SK-N-SH treated with all-trans-retinoic acid at 6 μM for 48 hours (cell line): ENCODE results near the gene SMOC2.

Experiments
- ATAC-seq: fragments of 200-7000 bp; cut with Tn5 transposase; 3 replicates; pipeline ENCODE4 v1.9.1; 2020; ENCODE audit warnings: mild to moderate bottlenecking, moderate library complexity
- ARNTL ChIP-seq: fragments of 450-650 bp; formaldehyde crosslinking; IDR thresholded peaks from 2 replicates; pipeline ENCODE4 v1.5.0; 2020; ENCODE audit warnings: low read depth, mild to moderate bottlenecking, moderate library complexity, borderline replicate concordance
- BACH2 ChIP-seq: fragments of 250-450 bp; sonication (Bioruptor Pico); IDR thresholded peaks from 2 replicates; pipeline ENCODE4 v1.9.0; 2021; ENCODE audit warnings: mild to moderate bottlenecking, borderline replicate concordance
- ESRRG ChIP-seq: fragments of 250-450 bp; sonication (Bioruptor Pico); IDR thresholded peaks from 2 replicates; pipeline ENCODE4 v1.6.1; 2021; ENCODE audit warnings: mild to moderate bottlenecking
- GLIS3 ChIP-seq: fragments of 250-450 bp; sonication (Bioruptor Pico); IDR thresholded peaks from 2 replicates; pipeline ENCODE4 v1.5.0; 2020; ENCODE audit warnings: mild to moderate bottlenecking, moderate library complexity
- OSR1 ChIP-seq: fragments of 250-450 bp; sonication (Bioruptor Pico); IDR thresholded peaks from 2 replicates; pipeline ENCODE4 v1.8.0; 2022; ENCODE audit warnings: moderate library complexity, mild to moderate bottlenecking, inconsistent platforms
- PPARA ChIP-seq: fragments of 250-450 bp; sonication (Bioruptor Pico); IDR thresholded peaks from 2 replicates; pipeline ENCODE4 v1.5.0; 2020; ENCODE audit warnings: mild to moderate bottlenecking, borderline replicate concordance
- RARB ChIP-seq: fragments of 250-450 bp; sonication (Bioruptor Pico); IDR thresholded peaks from 2 replicates; pipeline ENCODE4 v1.8.0; 2021; ENCODE audit warnings: mild to moderate bottlenecking, moderate library complexity
- SNAI2 ChIP-seq: fragments of 250-450 bp; sonication (Bioruptor Pico); IDR thresholded peaks from 2 replicates; pipeline ENCODE4 v1.5.0; 2020; ENCODE audit warnings: mild to moderate bottlenecking, moderate library complexity
- TCF4 ChIP-seq: fragments of 250-450 bp; sonication (Bioruptor Pico); IDR thresholded peaks from 2 replicates; pipeline ENCODE4 v1.8.0; 2021; ENCODE audit warnings: mild to moderate bottlenecking, moderate library complexity, borderline replicate concordance
- TOX ChIP-seq: fragments of 250-450 bp; sonication (Bioruptor Pico); IDR thresholded peaks from 2 replicates; pipeline ENCODE4 v1.8.0; 2021; ENCODE audit warnings: mild to moderate bottlenecking, moderate library complexity, borderline replicate concordance
- ZC3H10 ChIP-seq: fragments of 250-450 bp; sonication (Bioruptor Pico); IDR thresholded peaks from 2 replicates; pipeline ENCODE4 v1.5.1; 2021; ENCODE audit warnings: mild to moderate bottlenecking, moderate library complexity
- ZFP3 ChIP-seq: fragments of 250-450 bp; sonication (Bioruptor Pico); IDR thresholded peaks from 2 replicates; pipeline ENCODE4 v1.5.0; 2020; ENCODE audit warnings: mild to moderate bottlenecking, moderate library complexity
- ZFP30 ChIP-seq: fragments of 450-650 bp; formaldehyde crosslinking; IDR thresholded peaks from 2 replicates; pipeline ENCODE4 v1.5.0; 2022; ENCODE audit warnings: mild to moderate bottlenecking, moderate library complexity
- ZNF565 ChIP-seq: fragments of 450-650 bp; formaldehyde crosslinking; conservative IDR thresholded peaks from 2 replicates; pipeline ENCODE4 v1.5.0; 2020; ENCODE audit warnings: low read depth, mild to moderate bottlenecking, moderate library complexity
- ZNF70 ChIP-seq: fragments of 450-650 bp; formaldehyde crosslinking; IDR thresholded peaks from 2 replicates; pipeline ENCODE4 v1.5.0; 2020; ENCODE audit warnings: mild to moderate bottlenecking, moderate library complexity
- ZNF8 ChIP-seq: fragments of 450-650 bp; formaldehyde crosslinking; IDR thresholded peaks from 2 replicates; pipeline ENCODE4 v1.5.0; 2020; ENCODE audit warnings: mild to moderate bottlenecking, moderate library complexity
- TF ChIP-seq, protein P1 (sequence below): fragments of 250-450 bp; sonication (Bioruptor Pico); IDR thresholded peaks from 2 replicates; pipeline ENCODE4 v1.8.0; 2020; ENCODE audit warnings: mild to moderate bottlenecking, moderate library complexity, borderline replicate concordance
- TF ChIP-seq, protein P2 (sequence below): fragments of 250-450 bp; sonication (Bioruptor Pico); IDR thresholded peaks from 2 replicates; pipeline ENCODE4 v1.5.0; 2020; ENCODE audit warnings: mild to moderate bottlenecking, moderate library complexity
- TF ChIP-seq, protein P3 (sequence below): fragments of 250-450 bp; sonication (Bioruptor Pico); IDR thresholded peaks from 2 replicates; pipeline ENCODE4 v1.8.0; 2021; ENCODE audit warnings: low read depth, mild to moderate bottlenecking, moderate library complexity, borderline replicate concordance
- TF ChIP-seq, protein P4 (sequence below): fragments of 250-450 bp; sonication (Bioruptor Pico); IDR thresholded peaks from 2 replicates; pipeline ENCODE4 v1.5.1; 2020; ENCODE audit warnings: low read depth, mild to moderate bottlenecking, moderate library complexity
- TF ChIP-seq, protein P5 (sequence below): fragments of 250-450 bp; sonication (Bioruptor Pico); IDR thresholded peaks from 2 replicates; pipeline ENCODE4 v1.5.1; 2021; ENCODE audit warnings: mild to moderate bottlenecking, moderate library complexity

Gene SMOC2

DNA sequence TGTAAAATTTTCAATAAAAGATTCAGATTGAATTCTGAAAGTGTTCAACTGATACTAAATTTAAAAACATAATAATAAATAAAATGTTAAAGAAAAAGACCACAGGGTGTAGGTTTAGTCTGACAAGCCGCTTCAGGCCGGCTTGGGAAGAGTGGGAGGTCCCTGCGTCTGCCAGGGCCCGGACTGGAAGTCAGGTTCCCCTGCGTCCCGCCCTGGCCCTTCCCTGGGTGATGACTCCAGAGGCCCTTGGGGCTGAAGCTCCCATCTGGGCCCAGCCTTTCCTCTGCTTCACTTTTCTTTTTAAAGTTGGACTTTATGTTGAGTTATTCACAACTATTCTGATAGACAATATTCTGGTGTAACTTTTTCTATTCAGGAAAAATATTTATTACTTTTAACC, 93.3 kb downstream of the SMOC2 start:
- TF ChIP-seq ZFP3 (CRISPR knock-in tag), result no peak
- no peak for TF ChIP-seq PPARA (CRISPR knock-in tag)
- TF ChIP-seq ZFP30, result no peak
- TF ChIP-seq, protein P1, sequence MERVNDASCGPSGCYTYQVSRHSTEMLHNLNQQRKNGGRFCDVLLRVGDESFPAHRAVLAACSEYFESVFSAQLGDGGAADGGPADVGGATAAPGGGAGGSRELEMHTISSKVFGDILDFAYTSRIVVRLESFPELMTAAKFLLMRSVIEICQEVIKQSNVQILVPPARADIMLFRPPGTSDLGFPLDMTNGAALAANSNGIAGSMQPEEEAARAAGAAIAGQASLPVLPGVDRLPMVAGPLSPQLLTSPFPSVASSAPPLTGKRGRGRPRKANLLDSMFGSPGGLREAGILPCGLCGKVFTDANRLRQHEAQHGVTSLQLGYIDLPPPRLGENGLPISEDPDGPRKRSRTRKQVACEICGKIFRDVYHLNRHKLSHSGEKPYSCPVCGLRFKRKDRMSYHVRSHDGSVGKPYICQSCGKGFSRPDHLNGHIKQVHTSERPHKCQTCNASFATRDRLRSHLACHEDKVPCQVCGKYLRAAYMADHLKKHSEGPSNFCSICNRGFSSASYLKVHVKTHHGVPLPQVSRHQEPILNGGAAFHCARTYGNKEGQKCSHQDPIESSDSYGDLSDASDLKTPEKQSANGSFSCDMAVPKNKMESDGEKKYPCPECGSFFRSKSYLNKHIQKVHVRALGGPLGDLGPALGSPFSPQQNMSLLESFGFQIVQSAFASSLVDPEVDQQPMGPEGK (CRISPR knock-in tag), result no peak
- TF ChIP-seq ESRRG (CRISPR knock-in tag), result no peak
- TF ChIP-seq, protein P2, sequence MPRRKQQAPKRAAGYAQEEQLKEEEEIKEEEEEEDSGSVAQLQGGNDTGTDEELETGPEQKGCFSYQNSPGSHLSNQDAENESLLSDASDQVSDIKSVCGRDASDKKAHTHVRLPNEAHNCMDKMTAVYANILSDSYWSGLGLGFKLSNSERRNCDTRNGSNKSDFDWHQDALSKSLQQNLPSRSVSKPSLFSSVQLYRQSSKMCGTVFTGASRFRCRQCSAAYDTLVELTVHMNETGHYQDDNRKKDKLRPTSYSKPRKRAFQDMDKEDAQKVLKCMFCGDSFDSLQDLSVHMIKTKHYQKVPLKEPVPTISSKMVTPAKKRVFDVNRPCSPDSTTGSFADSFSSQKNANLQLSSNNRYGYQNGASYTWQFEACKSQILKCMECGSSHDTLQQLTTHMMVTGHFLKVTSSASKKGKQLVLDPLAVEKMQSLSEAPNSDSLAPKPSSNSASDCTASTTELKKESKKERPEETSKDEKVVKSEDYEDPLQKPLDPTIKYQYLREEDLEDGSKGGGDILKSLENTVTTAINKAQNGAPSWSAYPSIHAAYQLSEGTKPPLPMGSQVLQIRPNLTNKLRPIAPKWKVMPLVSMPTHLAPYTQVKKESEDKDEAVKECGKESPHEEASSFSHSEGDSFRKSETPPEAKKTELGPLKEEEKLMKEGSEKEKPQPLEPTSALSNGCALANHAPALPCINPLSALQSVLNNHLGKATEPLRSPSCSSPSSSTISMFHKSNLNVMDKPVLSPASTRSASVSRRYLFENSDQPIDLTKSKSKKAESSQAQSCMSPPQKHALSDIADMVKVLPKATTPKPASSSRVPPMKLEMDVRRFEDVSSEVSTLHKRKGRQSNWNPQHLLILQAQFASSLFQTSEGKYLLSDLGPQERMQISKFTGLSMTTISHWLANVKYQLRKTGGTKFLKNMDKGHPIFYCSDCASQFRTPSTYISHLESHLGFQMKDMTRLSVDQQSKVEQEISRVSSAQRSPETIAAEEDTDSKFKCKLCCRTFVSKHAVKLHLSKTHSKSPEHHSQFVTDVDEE, result no peak
- TF ChIP-seq OSR1, result no peak
- no peak for TF ChIP-seq ZNF70
- TF ChIP-seq, protein P3, sequence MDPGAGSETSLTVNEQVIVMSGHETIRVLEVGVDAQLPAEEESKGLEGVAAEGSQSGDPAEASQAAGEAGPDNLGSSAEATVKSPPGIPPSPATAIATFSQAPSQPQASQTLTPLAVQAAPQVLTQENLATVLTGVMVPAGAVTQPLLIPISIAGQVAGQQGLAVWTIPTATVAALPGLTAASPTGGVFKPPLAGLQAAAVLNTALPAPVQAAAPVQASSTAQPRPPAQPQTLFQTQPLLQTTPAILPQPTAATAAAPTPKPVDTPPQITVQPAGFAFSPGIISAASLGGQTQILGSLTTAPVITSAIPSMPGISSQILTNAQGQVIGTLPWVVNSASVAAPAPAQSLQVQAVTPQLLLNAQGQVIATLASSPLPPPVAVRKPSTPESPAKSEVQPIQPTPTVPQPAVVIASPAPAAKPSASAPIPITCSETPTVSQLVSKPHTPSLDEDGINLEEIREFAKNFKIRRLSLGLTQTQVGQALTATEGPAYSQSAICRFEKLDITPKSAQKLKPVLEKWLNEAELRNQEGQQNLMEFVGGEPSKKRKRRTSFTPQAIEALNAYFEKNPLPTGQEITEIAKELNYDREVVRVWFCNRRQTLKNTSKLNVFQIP (CRISPR knock-in tag), result no peak
- TF ChIP-seq SNAI2, result no peak
- no peak for TF ChIP-seq GLIS3 (CRISPR knock-in tag)
- no peak for TF ChIP-seq ZC3H10 (CRISPR knock-in tag)
- TF ChIP-seq, protein P4, sequence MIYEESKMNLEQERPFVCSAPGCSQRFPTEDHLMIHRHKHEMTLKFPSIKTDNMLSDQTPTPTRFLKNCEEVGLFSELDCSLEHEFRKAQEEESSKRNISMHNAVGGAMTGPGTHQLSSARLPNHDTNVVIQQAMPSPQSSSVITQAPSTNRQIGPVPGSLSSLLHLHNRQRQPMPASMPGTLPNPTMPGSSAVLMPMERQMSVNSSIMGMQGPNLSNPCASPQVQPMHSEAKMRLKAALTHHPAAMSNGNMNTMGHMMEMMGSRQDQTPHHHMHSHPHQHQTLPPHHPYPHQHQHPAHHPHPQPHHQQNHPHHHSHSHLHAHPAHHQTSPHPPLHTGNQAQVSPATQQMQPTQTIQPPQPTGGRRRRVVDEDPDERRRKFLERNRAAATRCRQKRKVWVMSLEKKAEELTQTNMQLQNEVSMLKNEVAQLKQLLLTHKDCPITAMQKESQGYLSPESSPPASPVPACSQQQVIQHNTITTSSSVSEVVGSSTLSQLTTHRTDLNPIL, result no peak
- no peak for TF ChIP-seq BACH2 (CRISPR knock-in tag)
- TF ChIP-seq ZNF565 (CRISPR knock-in tag), result no peak
- TF ChIP-seq ARNTL (CRISPR knock-in tag), result no peak
- TF ChIP-seq, protein P5, sequence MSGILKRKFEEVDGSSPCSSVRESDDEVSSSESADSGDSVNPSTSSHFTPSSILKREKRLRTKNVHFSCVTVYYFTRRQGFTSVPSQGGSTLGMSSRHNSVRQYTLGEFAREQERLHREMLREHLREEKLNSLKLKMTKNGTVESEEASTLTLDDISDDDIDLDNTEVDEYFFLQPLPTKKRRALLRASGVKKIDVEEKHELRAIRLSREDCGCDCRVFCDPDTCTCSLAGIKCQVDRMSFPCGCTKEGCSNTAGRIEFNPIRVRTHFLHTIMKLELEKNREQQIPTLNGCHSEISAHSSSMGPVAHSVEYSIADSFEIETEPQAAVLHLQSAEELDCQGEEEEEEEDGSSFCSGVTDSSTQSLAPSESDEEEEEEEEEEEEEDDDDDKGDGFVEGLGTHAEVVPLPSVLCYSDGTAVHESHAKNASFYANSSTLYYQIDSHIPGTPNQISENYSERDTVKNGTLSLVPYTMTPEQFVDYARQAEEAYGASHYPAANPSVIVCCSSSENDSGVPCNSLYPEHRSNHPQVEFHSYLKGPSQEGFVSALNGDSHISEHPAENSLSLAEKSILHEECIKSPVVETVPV (CRISPR knock-in tag), result no peak
- no peak for TF ChIP-seq TCF4 (CRISPR knock-in tag)
- ATAC-seq, result no peak

DNA sequence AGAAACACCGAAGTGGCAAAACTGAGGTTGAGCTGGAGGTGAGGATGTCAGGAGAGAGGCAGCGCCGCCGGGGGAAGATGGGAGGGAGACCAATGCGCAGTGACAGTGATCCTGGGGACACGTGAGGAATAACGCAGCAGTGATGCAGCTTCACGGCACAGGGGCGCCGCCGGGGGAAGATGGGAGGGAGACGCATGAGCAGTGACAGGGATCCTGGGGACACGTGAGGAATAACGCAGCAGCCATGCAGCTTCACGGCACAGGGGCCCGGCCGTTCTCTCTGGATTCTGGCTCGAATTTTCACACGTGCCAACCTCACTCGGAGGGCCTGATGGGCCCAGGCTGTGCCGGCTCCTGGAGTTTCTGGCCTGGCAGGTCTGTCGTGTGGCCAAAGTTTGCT, 94.7 kb downstream of the SMOC2 start:
- ATAC-seq, result no peak

DNA sequence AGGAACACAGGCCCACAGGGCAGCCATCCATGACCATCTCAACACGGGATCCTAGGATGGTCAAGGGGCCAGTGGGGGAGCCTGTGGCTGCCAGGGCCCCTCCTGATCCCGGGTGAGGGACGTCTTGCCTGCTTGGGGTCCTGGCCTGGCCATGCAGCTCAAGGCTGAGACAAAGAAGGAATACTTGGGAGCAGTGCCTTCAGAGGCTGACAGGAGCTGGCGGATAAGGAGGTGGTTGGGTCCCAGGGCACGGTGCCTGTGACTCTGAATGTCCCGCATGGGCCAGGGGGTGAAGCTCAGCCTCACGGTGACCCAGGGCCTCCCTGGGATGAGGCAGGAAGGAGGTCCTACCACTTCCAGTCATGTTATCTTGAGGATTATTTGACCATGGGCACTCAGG, 95.2 kb downstream of the SMOC2 start:
- ATAC-seq, result no peak
- TF ChIP-seq ZFP3 (CRISPR knock-in tag) (no peak), OSR1 (no peak), ZNF8 (no peak), TOX (no peak), ZNF70 (no peak), ESRRG (CRISPR knock-in tag) (no peak), RARB (CRISPR knock-in tag) (no peak), PPARA (CRISPR knock-in tag) (no peak)
- TF ChIP-seq, protein P3 (CRISPR knock-in tag), result no peak
- TF ChIP-seq, protein P2, result no peak
- TF ChIP-seq, protein P5 (CRISPR knock-in tag), result no peak

More for the DNA sequence above, 94.7 kb downstream of the SMOC2 start:
- TF ChIP-seq TCF4 (CRISPR knock-in tag), result no peak
